ENCODE results near the gene RALGPS1.

DNA sequence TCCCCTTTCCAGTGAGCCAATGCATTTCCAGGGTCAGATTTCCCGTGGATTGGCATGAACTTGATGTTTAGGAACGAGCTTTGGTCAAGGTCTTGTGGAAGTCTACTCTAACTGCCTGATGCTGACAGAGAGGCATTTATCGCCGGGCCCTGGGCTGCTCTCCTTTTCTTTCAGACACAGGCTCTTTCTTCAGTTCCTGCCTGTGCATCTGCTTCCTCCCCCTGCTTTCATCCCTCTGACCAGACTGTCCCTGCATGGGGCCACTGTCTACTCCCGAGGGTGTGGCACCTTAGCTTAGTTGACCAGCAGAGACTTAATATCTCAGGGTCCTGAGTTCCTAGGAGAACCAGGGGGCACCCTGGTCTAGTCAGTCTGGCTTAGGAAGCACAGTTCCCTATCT, 41.2 kb downstream of the RALGPS1 start:
- TF ChIP-seq, protein P1, sequence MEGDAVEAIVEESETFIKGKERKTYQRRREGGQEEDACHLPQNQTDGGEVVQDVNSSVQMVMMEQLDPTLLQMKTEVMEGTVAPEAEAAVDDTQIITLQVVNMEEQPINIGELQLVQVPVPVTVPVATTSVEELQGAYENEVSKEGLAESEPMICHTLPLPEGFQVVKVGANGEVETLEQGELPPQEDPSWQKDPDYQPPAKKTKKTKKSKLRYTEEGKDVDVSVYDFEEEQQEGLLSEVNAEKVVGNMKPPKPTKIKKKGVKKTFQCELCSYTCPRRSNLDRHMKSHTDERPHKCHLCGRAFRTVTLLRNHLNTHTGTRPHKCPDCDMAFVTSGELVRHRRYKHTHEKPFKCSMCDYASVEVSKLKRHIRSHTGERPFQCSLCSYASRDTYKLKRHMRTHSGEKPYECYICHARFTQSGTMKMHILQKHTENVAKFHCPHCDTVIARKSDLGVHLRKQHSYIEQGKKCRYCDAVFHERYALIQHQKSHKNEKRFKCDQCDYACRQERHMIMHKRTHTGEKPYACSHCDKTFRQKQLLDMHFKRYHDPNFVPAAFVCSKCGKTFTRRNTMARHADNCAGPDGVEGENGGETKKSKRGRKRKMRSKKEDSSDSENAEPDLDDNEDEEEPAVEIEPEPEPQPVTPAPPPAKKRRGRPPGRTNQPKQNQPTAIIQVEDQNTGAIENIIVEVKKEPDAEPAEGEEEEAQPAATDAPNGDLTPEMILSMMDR (IDR thresholded peaks at IDR 0.05; ENCODE audit: low read depth, low read length), result no peak
- TF ChIP-seq, protein P2, sequence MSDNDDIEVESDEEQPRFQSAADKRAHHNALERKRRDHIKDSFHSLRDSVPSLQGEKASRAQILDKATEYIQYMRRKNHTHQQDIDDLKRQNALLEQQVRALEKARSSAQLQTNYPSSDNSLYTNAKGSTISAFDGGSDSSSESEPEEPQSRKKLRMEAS (IDR thresholded peaks at IDR 0.05; ENCODE audit: low read depth, low read length), result no peak
